GM23338 (cell line): ENCODE measurements around the gene TRAF3. TPM values are rescaled to one million over a fixed set of nuclear protein-coding genes. Genes with fewer than 3 reads are reported as not detected.

Experiments used
- ATAC-seq: fragments of 200-7000 bp; cut with Tn5 transposase; 3 replicates; pipeline ENCODE4 v1.9.1; 2020
- DNase-seq: peaks from one replicate; pipeline ENCODE4 v3.0.0-alpha.2; 2015; ENCODE audit warnings: low spot score
- H2AFZ ChIP-seq: fragments of 200-600 bp; sonication (generic); 2 replicates; pipeline ENCODE4 v1.8.0; 2016; ENCODE audit warnings: antibody characterized with exemption, mild to moderate bottlenecking, moderate library complexity
- H3F3A ChIP-seq: fragments of 200-600 bp; sonication (generic); replicated peaks from 2 replicates; pipeline ENCODE4 v1.8.0; 2017; ENCODE audit warnings: antibody characterized with exemption, mixed run types, low read depth
- H3K27ac ChIP-seq: fragments of 200-600 bp; sonication (generic); 2 replicates; pipeline ENCODE4 v1.6.1; 2016; ENCODE audit warnings: low read depth
- H3K27me3 ChIP-seq: fragments of 200-600 bp; sonication (generic); 2 replicates; pipeline ENCODE4 v1.8.0; 2016; ENCODE audit warnings: mild to moderate bottlenecking, mixed run types, moderate library complexity; ENCODE audit not compliant: insufficient read depth
- H3K36me3 ChIP-seq: fragments of 200-600 bp; sonication (generic); 2 replicates; pipeline ENCODE4 v1.8.0; 2016; ENCODE audit warnings: mild to moderate bottlenecking; ENCODE audit not compliant: insufficient read depth
- H3K4me1 ChIP-seq: fragments of 200-600 bp; sonication (generic); 2 replicates; pipeline ENCODE4 v1.8.0; 2016; ENCODE audit warnings: mild to moderate bottlenecking, moderate library complexity; ENCODE audit not compliant: insufficient read depth
- H3K4me2 ChIP-seq: fragments of 200-600 bp; sonication (generic); 2 replicates; pipeline ENCODE4 v1.7.1; 2017; ENCODE audit warnings: mixed run types
- H3K4me3 ChIP-seq: fragments of 200-600 bp; sonication (generic); 2 replicates; pipeline ENCODE4 v1.6.1; 2016; ENCODE audit warnings: mixed run types
- H3K79me2 ChIP-seq: fragments of 200-600 bp; sonication (generic); replicated peaks from 2 replicates; pipeline ENCODE4 v1.8.0; 2017; ENCODE audit warnings: mild to moderate bottlenecking; ENCODE audit not compliant: insufficient read depth
- H3K9me2 ChIP-seq: fragments of 200-600 bp; sonication (generic); 2 replicates; pipeline ENCODE4 v1.8.0; 2017; ENCODE audit not compliant: insufficient read depth
- H4K20me1 ChIP-seq: fragments of 200-600 bp; sonication (generic); replicated peaks from 2 replicates; pipeline ENCODE4 v1.8.0; 2017; ENCODE audit warnings: mild to moderate bottlenecking; ENCODE audit not compliant: insufficient read depth
- H3K27ac Mint-ChIP-seq: 2 replicates; pipeline ENCODE4 v1.8.0; 2020; ENCODE audit warnings: inconsistent platforms, mild to moderate bottlenecking, moderate library complexity, mixed read lengths
- H3K27me3 Mint-ChIP-seq: 3 replicates; pipeline ENCODE4 v1.8.0; 2022; ENCODE audit warnings: low read depth, mild to moderate bottlenecking, moderate library complexity, mixed read lengths, inconsistent platforms; ENCODE audit not compliant: insufficient read depth, poor library complexity
- H3K36me3 Mint-ChIP-seq: 3 replicates; pipeline ENCODE4 v1.8.0; 2021; ENCODE audit warnings: low read depth, mild to moderate bottlenecking, inconsistent platforms, moderate library complexity, mixed read lengths
- H3K4me1 Mint-ChIP-seq: 3 replicates; pipeline ENCODE4 v1.8.0; 2020; ENCODE audit warnings: mild to moderate bottlenecking, inconsistent platforms, mixed read lengths
- H3K4me3 Mint-ChIP-seq: 3 replicates; pipeline ENCODE4 v1.8.0; 2021; ENCODE audit warnings: moderate library complexity, mild to moderate bottlenecking, inconsistent platforms, mixed read lengths
- H3K9me3 Mint-ChIP-seq: 3 replicates; pipeline ENCODE4 v1.8.0; 2020; ENCODE audit warnings: moderate library complexity, mild to moderate bottlenecking, inconsistent platforms, mixed read lengths
- CREB1 ChIP-seq: fragments of 250-450 bp; sonication (Bioruptor Pico); IDR thresholded peaks from 2 replicates; pipeline ENCODE4 v1.5.0; 2020; ENCODE audit warnings: low read depth, mild to moderate bottlenecking, moderate library complexity
- EZH2 ChIP-seq: fragments of 200-600 bp; sonication (generic); IDR thresholded peaks from one replicate; pipeline ENCODE4 v1.8.0; 2017; ENCODE audit warnings: antibody characterized with exemption, mild to moderate bottlenecking, low read depth; ENCODE audit not compliant: unreplicated experiment
- EZH2phosphoT487 ChIP-seq: fragments of 200-600 bp; sonication (generic); IDR thresholded peaks from one replicate; pipeline ENCODE4 v1.8.1; 2018; ENCODE audit warnings: antibody characterized with exemption; ENCODE audit not compliant: unreplicated experiment
- JUNB ChIP-seq: IDR thresholded peaks from one replicate; pipeline ENCODE4 v1.6.1; 2016; ENCODE audit warnings: antibody characterized with exemption; ENCODE audit not compliant: unreplicated experiment
- STAT1 ChIP-seq: IDR thresholded peaks from one replicate; pipeline ENCODE4 v1.6.1; 2016; ENCODE audit warnings: antibody characterized with exemption; ENCODE audit not compliant: unreplicated experiment
- ZNF331 ChIP-seq: fragments of 250-450 bp; sonication (Bioruptor Pico); IDR thresholded peaks from 2 replicates; pipeline ENCODE4 v1.5.0; 2020; ENCODE audit warnings: low read depth, mild to moderate bottlenecking, moderate library complexity
- polyA plus RNA-seq: library from polyadenylated mRNA; unstranded; fragments of >200 nt; fragmentation: Nextera tagmentation; extraction: Ambion mirVana; gene quantifications from 2 replicates; pipeline ENCODE4 v1.2.1, GENCODE V29; 2016
- total RNA-seq: library from RNA; depleted of rRNA; stranded (reverse); fragments of >200 nt; shearing (Covaris generic); gene quantifications from 2 replicates; pipeline ENCODE4 v1.2.3, GENCODE V29; 2014
- TF ChIP-seq, protein P1 (sequence below): IDR thresholded peaks from one replicate; pipeline ENCODE4 v1.6.1; 2018; ENCODE audit warnings: antibody characterized with exemption; ENCODE audit not compliant: unreplicated experiment
- TF ChIP-seq, protein P2 (sequence below), 2 experiments: fragments of 200-600 bp in 1 of 2; sonication (generic) in 1 of 2; conservative IDR thresholded peaks; 2 replicates each; pipeline versions ENCODE4 v1.5.1 to v1.6.1; 2016 to 2017; ENCODE audit warnings: antibody characterized with exemption in 2 of 2, low read depth in 2 of 2, mild to moderate bottlenecking in 2 of 2, moderate library complexity in 1 of 2
- TF ChIP-seq, protein P3 (sequence below): IDR thresholded peaks from 2 replicates; pipeline ENCODE4 v1.6.1; 2016; ENCODE audit warnings: antibody characterized with exemption

Gene TRAF3
- total and polyA plus RNA-seq, 2 experiments from 2014 or later, result 3.7 to 9.3 TPM

DNA sequence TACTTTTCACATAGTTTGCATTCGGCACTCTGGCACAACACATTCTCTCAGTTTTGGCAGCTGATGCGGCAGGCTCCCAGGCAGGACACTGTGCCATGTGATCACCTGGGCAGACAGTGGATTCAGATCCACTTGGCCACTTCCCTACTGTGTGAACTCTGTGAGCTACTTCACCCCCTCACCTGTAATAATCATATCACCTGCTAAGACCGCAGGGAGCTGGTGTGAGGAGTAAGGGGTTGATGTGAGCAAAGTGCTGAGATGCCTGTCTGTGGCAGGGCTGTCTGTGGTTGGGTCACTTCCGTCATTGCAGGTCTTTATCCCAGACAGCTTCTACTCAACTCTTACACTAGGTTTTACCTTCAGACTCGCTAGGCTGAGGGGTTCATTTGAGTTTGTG, 94.8 kb downstream of the TRAF3 start:
- peaks cover 2% of the 10 kb centered on the region; the same call in 1 of the 3 replicates for H3K36me3 Mint-ChIP-seq
- peak overlapping the region; percentile 23; the same call in 1 of the 2 replicates for H3K27ac Mint-ChIP-seq
- no peaks in the 10 kb centered on the region for H3K4me1 ChIP-seq
- no peak for ATAC-seq
- H4K20me1 ChIP-seq, result no peaks in the 10 kb centered on the region
- no peaks in the 10 kb centered on the region for H3K27me3 Mint-ChIP-seq
- no peak overlapping the region for H3K4me2 ChIP-seq
- H3K4me3 ChIP-seq, result no peak overlapping the region
- peaks cover 6% of the 10 kb centered on the region; the same call in 1 of the 2 replicates for H3K36me3 ChIP-seq
- H3K4me3 Mint-ChIP-seq, result no peak overlapping the region
- H3K79me2 ChIP-seq, result no peaks in the 10 kb centered on the region
- no peak for DNase-seq
- no peaks in the 10 kb centered on the region for H3K9me2 ChIP-seq
- peak overlapping the region; percentile 59 for H3K27ac ChIP-seq
- peaks cover 4% of the 10 kb centered on the region; the same call in 1 of the 3 replicates for H3K4me1 Mint-ChIP-seq
- no peaks in the 10 kb centered on the region for H3F3A ChIP-seq
- no peak overlapping the region for H2AFZ ChIP-seq
- TF ChIP-seq, protein P1, sequence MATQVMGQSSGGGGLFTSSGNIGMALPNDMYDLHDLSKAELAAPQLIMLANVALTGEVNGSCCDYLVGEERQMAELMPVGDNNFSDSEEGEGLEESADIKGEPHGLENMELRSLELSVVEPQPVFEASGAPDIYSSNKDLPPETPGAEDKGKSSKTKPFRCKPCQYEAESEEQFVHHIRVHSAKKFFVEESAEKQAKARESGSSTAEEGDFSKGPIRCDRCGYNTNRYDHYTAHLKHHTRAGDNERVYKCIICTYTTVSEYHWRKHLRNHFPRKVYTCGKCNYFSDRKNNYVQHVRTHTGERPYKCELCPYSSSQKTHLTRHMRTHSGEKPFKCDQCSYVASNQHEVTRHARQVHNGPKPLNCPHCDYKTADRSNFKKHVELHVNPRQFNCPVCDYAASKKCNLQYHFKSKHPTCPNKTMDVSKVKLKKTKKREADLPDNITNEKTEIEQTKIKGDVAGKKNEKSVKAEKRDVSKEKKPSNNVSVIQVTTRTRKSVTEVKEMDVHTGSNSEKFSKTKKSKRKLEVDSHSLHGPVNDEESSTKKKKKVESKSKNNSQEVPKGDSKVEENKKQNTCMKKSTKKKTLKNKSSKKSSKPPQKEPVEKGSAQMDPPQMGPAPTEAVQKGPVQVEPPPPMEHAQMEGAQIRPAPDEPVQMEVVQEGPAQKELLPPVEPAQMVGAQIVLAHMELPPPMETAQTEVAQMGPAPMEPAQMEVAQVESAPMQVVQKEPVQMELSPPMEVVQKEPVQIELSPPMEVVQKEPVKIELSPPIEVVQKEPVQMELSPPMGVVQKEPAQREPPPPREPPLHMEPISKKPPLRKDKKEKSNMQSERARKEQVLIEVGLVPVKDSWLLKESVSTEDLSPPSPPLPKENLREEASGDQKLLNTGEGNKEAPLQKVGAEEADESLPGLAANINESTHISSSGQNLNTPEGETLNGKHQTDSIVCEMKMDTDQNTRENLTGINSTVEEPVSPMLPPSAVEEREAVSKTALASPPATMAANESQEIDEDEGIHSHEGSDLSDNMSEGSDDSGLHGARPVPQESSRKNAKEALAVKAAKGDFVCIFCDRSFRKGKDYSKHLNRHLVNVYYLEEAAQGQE, result no peak
- TF ChIP-seq EZH2phosphoT487, result no peak
- H3K27me3 ChIP-seq, result no peaks in the 10 kb centered on the region
- H3K9me3 Mint-ChIP-seq, result no peaks in the 10 kb centered on the region

DNA sequence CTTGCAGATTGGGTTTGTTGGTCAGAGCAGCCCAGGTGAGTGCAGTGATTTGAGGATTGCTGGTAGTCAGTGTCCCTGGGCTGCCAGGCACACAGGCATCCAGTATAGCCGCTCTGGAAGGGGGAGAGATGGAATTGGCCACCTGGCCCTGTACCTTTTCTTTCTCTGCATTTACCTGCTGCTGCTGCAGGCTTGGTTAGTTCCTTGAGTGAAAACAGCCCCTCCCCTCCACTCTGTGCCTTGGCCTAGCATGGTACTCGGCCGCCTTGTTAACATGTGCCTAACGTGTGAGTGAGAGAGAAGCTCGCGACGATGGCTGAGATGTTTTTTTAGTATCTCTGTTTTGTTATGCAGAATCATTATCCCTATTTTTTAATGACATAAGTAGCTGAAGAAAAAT, 95.9 kb downstream of the TRAF3 start:
- TF ChIP-seq STAT1 (no peak), EZH2 (no peak), JUNB (no peak), ZNF331 (CRISPR knock-in tag) (no peak), CREB1 (CRISPR knock-in tag) (no peak)
- TF ChIP-seq, protein P2, sequence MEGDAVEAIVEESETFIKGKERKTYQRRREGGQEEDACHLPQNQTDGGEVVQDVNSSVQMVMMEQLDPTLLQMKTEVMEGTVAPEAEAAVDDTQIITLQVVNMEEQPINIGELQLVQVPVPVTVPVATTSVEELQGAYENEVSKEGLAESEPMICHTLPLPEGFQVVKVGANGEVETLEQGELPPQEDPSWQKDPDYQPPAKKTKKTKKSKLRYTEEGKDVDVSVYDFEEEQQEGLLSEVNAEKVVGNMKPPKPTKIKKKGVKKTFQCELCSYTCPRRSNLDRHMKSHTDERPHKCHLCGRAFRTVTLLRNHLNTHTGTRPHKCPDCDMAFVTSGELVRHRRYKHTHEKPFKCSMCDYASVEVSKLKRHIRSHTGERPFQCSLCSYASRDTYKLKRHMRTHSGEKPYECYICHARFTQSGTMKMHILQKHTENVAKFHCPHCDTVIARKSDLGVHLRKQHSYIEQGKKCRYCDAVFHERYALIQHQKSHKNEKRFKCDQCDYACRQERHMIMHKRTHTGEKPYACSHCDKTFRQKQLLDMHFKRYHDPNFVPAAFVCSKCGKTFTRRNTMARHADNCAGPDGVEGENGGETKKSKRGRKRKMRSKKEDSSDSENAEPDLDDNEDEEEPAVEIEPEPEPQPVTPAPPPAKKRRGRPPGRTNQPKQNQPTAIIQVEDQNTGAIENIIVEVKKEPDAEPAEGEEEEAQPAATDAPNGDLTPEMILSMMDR (conservative IDR thresholded peaks at IDR 0.05; ENCODE audit: low read depth in 2 of 2), result no peak
- TF ChIP-seq, protein P3, sequence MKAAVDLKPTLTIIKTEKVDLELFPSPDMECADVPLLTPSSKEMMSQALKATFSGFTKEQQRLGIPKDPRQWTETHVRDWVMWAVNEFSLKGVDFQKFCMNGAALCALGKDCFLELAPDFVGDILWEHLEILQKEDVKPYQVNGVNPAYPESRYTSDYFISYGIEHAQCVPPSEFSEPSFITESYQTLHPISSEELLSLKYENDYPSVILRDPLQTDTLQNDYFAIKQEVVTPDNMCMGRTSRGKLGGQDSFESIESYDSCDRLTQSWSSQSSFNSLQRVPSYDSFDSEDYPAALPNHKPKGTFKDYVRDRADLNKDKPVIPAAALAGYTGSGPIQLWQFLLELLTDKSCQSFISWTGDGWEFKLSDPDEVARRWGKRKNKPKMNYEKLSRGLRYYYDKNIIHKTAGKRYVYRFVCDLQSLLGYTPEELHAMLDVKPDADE, result no peak
- peak; percentile 38; the same call in 2 of the 3 replicates for ATAC-seq
- no peak overlapping the region for H2AFZ ChIP-seq
- Mint-ChIP-seq H3K27me3 (no peaks in the 10 kb centered on the region), H3K4me3 (no peak overlapping the region), H3K9me3 (no peaks in the 10 kb centered on the region), H3K27ac (no peak overlapping the region), H3K4me1 (no peaks in the 10 kb centered on the region), H3K36me3 (peaks cover 2% of the 10 kb centered on the region; the same call in 1 of the 3 replicates)
- peaks cover 6% of the 10 kb centered on the region; the same call in 1 of the 2 replicates for H3K36me3 ChIP-seq
- no peaks in the 10 kb centered on the region for H3K27me3 ChIP-seq
- H3K4me2 ChIP-seq, result no peak overlapping the region
- no peak overlapping the region for H3K27ac ChIP-seq
- no peaks in the 10 kb centered on the region for H3K9me2 ChIP-seq
- H3K79me2 ChIP-seq, result no peaks in the 10 kb centered on the region
- DNase-seq, result no peak
- H3K4me3 ChIP-seq, result no peak overlapping the region
- H3K4me1 ChIP-seq, result no peaks in the 10 kb centered on the region
- no peaks in the 10 kb centered on the region for H3F3A ChIP-seq
- H4K20me1 ChIP-seq, result no peaks in the 10 kb centered on the region
